DND-41 (cell line): ENCODE results near the gene CLTCL1.
"Not testable (repeated sequence)": the region's sequence is repeated elsewhere in the genome, so short reads cannot be mapped to it uniquely, and the experiment has no call there.

ENCODE experiments used
- CTCF ChIP-seq: IDR thresholded peaks from 2 replicates; pipeline ENCODE4 v1.5.1; 2012; ENCODE audit warnings: borderline replicate concordance, low read length, moderate library complexity, mild to moderate bottlenecking; ENCODE audit not compliant: poor library complexity, severe bottlenecking; ENCODE audit errors: extremely low read depth
- EZH2 ChIP-seq: IDR thresholded peaks from 3 replicates; pipeline ENCODE4 v1.6.1; 2012; ENCODE audit warnings: borderline replicate concordance, low read depth, mild to moderate bottlenecking, moderate library complexity, low read length, inconsistent platforms; ENCODE audit not compliant: severe bottlenecking

- not testable (repeated sequence) for TF ChIP-seq CTCF, EZH2
Measured at GRCh38 chr22:19258968-19259288, 32.6 kb downstream of the CLTCL1 start.
